IMR-90 (cell line): ENCODE data around the gene UMODL1. TPM values are rescaled to one million over a fixed set of nuclear protein-coding genes. Genes with fewer than 3 reads are reported as not detected.

Experiments used
- ATAC-seq: fragments of 200-7000 bp; cut with Tn5 transposase; 2 replicates; pipeline ENCODE4 v1.9.1; 2020; ENCODE audit warnings: low read depth, mild to moderate bottlenecking, moderate library complexity
- BruUV-seq: library from RNA; stranded (reverse); fragments of 400-500 nt; replicated peaks from 2 replicates; lab custom pipeline; 2021; lab: Mats Ljungman, UMichigan
- CTCF ChIA-PET: fragments of 300-600 bp; formaldehyde crosslinking; extraction: SDS; loops from one replicate; lab custom pipeline; 2021; ENCODE audit warnings: antibody characterized with exemption; lab: Yijun Ruan, JAX
- POLR2A ChIA-PET: fragments of 300-600 bp; sonication (Branson Sonifier 250); formaldehyde crosslinking; loops from one replicate; lab custom pipeline; 2022; ENCODE audit warnings: antibody characterized with exemption; ENCODE audit not compliant: unreplicated experiment; lab: Charles Lee
- DNase-seq: peaks from one replicate; pipeline ENCODE4 v3.0.0; 2013
- H2AFZ ChIP-seq: replicated peaks from 2 replicates; pipeline ENCODE3; 2013; ENCODE audit warnings: low read length, mild to moderate bottlenecking; ENCODE audit not compliant: poor library complexity
- H2AK5ac ChIP-seq: 2 replicates; pipeline ENCODE4 v1.6.1; 2013; ENCODE audit warnings: low read depth, low read length, inconsistent platforms
- H2AK9ac ChIP-seq: replicated peaks from 2 replicates; pipeline ENCODE3; 2013; ENCODE audit warnings: mild to moderate bottlenecking, low read depth, low read length, moderate library complexity; ENCODE audit not compliant: poor library complexity
- H2BK120ac ChIP-seq: 2 replicates; pipeline ENCODE4 v1.6.1; 2013; ENCODE audit warnings: low read depth, low read length, inconsistent platforms
- H2BK15ac ChIP-seq: 3 replicates; pipeline ENCODE4 v1.6.1; 2013; ENCODE audit warnings: low read depth, low read length, inconsistent platforms
- H2BK20ac ChIP-seq: 2 replicates; pipeline ENCODE4 v1.6.1; 2013; ENCODE audit warnings: low read depth, mild to moderate bottlenecking, inconsistent platforms, low read length, moderate library complexity
- H2BK5ac ChIP-seq: 2 replicates; pipeline ENCODE4 v1.6.1; 2013; ENCODE audit warnings: mild to moderate bottlenecking, low read depth, low read length, inconsistent platforms; ENCODE audit not compliant: poor library complexity, severe bottlenecking
- H3K14ac ChIP-seq: replicated peaks from 2 replicates; pipeline ENCODE4 v1.6.1; 2013; ENCODE audit warnings: low read depth, low read length, inconsistent platforms
- H3K18ac ChIP-seq: 2 replicates; pipeline ENCODE4 v1.6.1; 2013; ENCODE audit warnings: low read depth, low read length, control low read depth
- H3K23ac ChIP-seq: 2 replicates; pipeline ENCODE4 v1.6.1; 2013; ENCODE audit warnings: low read depth, low read length, inconsistent platforms
- H3K27ac ChIP-seq: 2 replicates; pipeline ENCODE4 v1.5.1; 2013; ENCODE audit warnings: mild to moderate bottlenecking, control low read depth, low read length; ENCODE audit not compliant: insufficient read depth
- H3K27me3 ChIP-seq: 2 replicates; pipeline ENCODE4 v1.6.1; 2013; ENCODE audit warnings: low read length; ENCODE audit not compliant: control insufficient read depth, insufficient read depth
- H3K36me3 ChIP-seq: 2 replicates; pipeline ENCODE4 v1.6.1; 2013; ENCODE audit warnings: low read length, mixed read lengths; ENCODE audit not compliant: control insufficient read depth, insufficient read depth
- H3K4ac ChIP-seq: 2 replicates; pipeline ENCODE4 v1.6.1; 2013; ENCODE audit warnings: low read depth, low read length, inconsistent platforms
- H3K4me1 ChIP-seq: 2 replicates; pipeline ENCODE4 v1.6.1; 2013; ENCODE audit warnings: low read length, mixed read lengths; ENCODE audit not compliant: control insufficient read depth, insufficient read depth
- H3K4me2 ChIP-seq: 2 replicates; pipeline ENCODE4 v1.6.1; 2013; ENCODE audit warnings: low read depth, mild to moderate bottlenecking, control low read depth, low read length, moderate library complexity
- H3K4me3 ChIP-seq: 2 replicates; pipeline ENCODE4 v1.5.1; 2013; ENCODE audit warnings: low read depth, mild to moderate bottlenecking, control low read depth, low read length, moderate library complexity; ENCODE audit not compliant: insufficient read depth
- H3K56ac ChIP-seq: 2 replicates; pipeline ENCODE4 v1.6.1; 2013; ENCODE audit warnings: low read length, inconsistent platforms; ENCODE audit not compliant: insufficient read depth; ENCODE audit errors: extremely low read depth
- H3K79me1 ChIP-seq, 2 experiments: 2 replicates each; pipeline ENCODE4 v1.6.1; 2013; ENCODE audit warnings: low read length in 2 of 2, inconsistent platforms in 1 of 2, low read depth in 1 of 2
- H3K9ac ChIP-seq: 2 replicates; pipeline ENCODE4 v1.6.1; 2013; ENCODE audit warnings: low read depth, low read length, control low read depth
- H3K9me1 ChIP-seq: 2 replicates; pipeline ENCODE4 v1.6.1; 2013; ENCODE audit warnings: low read length, inconsistent platforms; ENCODE audit not compliant: insufficient read depth
- H3K9me3 ChIP-seq: 2 replicates; pipeline ENCODE4 v1.6.1; 2013; ENCODE audit warnings: low read length; ENCODE audit not compliant: control insufficient read depth, insufficient read depth
- H4K20me1 ChIP-seq: 2 replicates; pipeline ENCODE4 v1.6.1; 2013; ENCODE audit warnings: low read length, inconsistent platforms; ENCODE audit not compliant: insufficient read depth
- H4K5ac ChIP-seq: 2 replicates; pipeline ENCODE4 v1.6.1; 2013; ENCODE audit warnings: mild to moderate bottlenecking, low read depth, low read length, control low read depth
- H4K8ac ChIP-seq, 2 experiments: 2 replicates each; pipeline ENCODE4 v1.6.1; 2013; ENCODE audit warnings: low read depth in 2 of 2, low read length in 2 of 2, control low read depth in 1 of 2, inconsistent platforms in 1 of 2
- H4K91ac ChIP-seq: 2 replicates; pipeline ENCODE4 v1.6.1; 2013; ENCODE audit warnings: low read depth, low read length, inconsistent platforms; ENCODE audit not compliant: insufficient read depth
- BHLHE40 ChIP-seq: fragments of 150-350 bp; IDR thresholded peaks from 2 replicates; pipeline ENCODE4 v1.6.1; 2016; ENCODE audit warnings: mild to moderate bottlenecking, low read depth, low read length
- ELK1 ChIP-seq: fragments of 150-350 bp; IDR thresholded peaks from 2 replicates; pipeline ENCODE4 v1.6.1; 2016; ENCODE audit warnings: low read depth, mild to moderate bottlenecking, low read length, moderate library complexity, borderline replicate concordance
- MAZ ChIP-seq: IDR thresholded peaks from 2 replicates; pipeline ENCODE4 v1.6.1; 2012; ENCODE audit warnings: low read depth, mild to moderate bottlenecking, low read length, improper control_type of control experiment, moderate library complexity, borderline replicate concordance
- MXI1 ChIP-seq: IDR thresholded peaks from 2 replicates; pipeline ENCODE4 v1.6.1; 2012; ENCODE audit warnings: low read depth, mild to moderate bottlenecking, low read length, moderate library complexity, borderline replicate concordance
- NFE2L2 ChIP-seq: fragments of 150-350 bp; IDR thresholded peaks from 2 replicates; pipeline ENCODE4 v1.6.1; 2016; ENCODE audit warnings: low read depth, mild to moderate bottlenecking, low read length
- RAD21 ChIP-seq: IDR thresholded peaks from 2 replicates; pipeline ENCODE4 v1.6.1; 2012; ENCODE audit warnings: low read length, improper control_type of control experiment
- RCOR1 ChIP-seq: IDR thresholded peaks from 2 replicates; pipeline ENCODE4 v1.6.1; 2012; ENCODE audit warnings: mild to moderate bottlenecking, low read length, improper control_type of control experiment; ENCODE audit not compliant: insufficient replicate concordance
- SMC3 ChIP-seq: fragments of 150-350 bp; IDR thresholded peaks from 2 replicates; pipeline ENCODE4 v1.6.1; 2016; ENCODE audit warnings: low read depth, mild to moderate bottlenecking, antibody characterized with exemption, low read length, moderate library complexity
- WGBS, 2 experiments: methylation state at CpG; one replicate each; pipeline versions ENCODE4 v1.1.5 to v1.1.7; 2013; ENCODE audit warnings: missing lambda C conversion rate in 2 of 2; ENCODE audit not compliant: insufficient read length in 1 of 2; ENCODE audit errors: extremely low coverage in 2 of 2; 5-methylcytosine and 5-hydroxymethylcytosine counted together
- dilution Hi-C: fragments of 300-500 bp; cut with HindIII; formaldehyde crosslinking; loops from one replicate; pipeline ENCODE4 v1.14.3; 2018; ENCODE audit warnings: low sequenced_read_pairs; ENCODE audit not compliant: unreplicated experiment
- in situ Hi-C: fragments of 300-500 bp; cut with MboI; formaldehyde crosslinking; loops from 3 replicates; pipeline ENCODE4 v1.14.3; 2019; ENCODE audit warnings: low sequenced_read_pairs, inconsistent platforms, mixed read lengths
- intact Hi-C: fragments of 100-400 bp; cut with micrococcal nuclease; formaldehyde crosslinking; loops from 2 replicates; pipeline ENCODE4 v1.10.0; 2022
- polyA plus RNA-seq, 3 experiments: library from polyadenylated mRNA; depleted of rRNA; stranded (reverse); fragments of >200 nt; gene quantifications; 2 replicates each; pipeline ENCODE4 v1.2.3, GENCODE V29; 2012; ENCODE audit warnings: low replicate concordance in 1 of 3
- total RNA-seq: library from RNA; depleted of rRNA; stranded (reverse); fragments of >200 nt; gene quantifications from 2 replicates; pipeline ENCODE4 v1.2.3, GENCODE V29; 2012

Gene UMODL1
- total and polyA plus RNA-seq, 2 of the 4 experiments (the other 2 are of a cell fraction): 0.02 TPM; not detected in 1

- TF ChIP-seq MAZ: no peak
- TF ChIP-seq RCOR1: no peak
- TF ChIP-seq SMC3: no peak
- TF ChIP-seq ELK1: no peak
- TF ChIP-seq BHLHE40: no peak
- no peak for TF ChIP-seq NFE2L2
- TF ChIP-seq RAD21: no peak
- TF ChIP-seq MXI1: no peak
- Histone ChIP-seq H2BK5ac (no peak overlapping the region), H3K4me2 (no peak overlapping the region), H3K9me3 (no peaks in the 10 kb centered on the region), H4K5ac (no peak overlapping the region), H3K4ac (no peak overlapping the region; the same call in 1 of the 2 replicates), H2BK120ac (no peak overlapping the region), H2AFZ (no peak overlapping the region), H3K27ac (no peak overlapping the region), H3K4me1 (peaks cover 3% of the 10 kb centered on the region), H3K56ac (no peak overlapping the region), H4K91ac (no peak overlapping the region), H4K8ac (no peak overlapping the region), H3K36me3 (no peaks in the 10 kb centered on the region), H3K4me3 (no peak overlapping the region), H2AK5ac (no peak overlapping the region; the same call in 1 of the 2 replicates), H3K23ac (no peak overlapping the region), H3K27me3 (no peaks in the 10 kb centered on the region), H3K79me1 (no peaks in the 10 kb centered on the region), H4K20me1 (no peaks in the 10 kb centered on the region), H2BK15ac (0 out of 3 replicates have a peak overlapping the region, but pooled peaks have one; percentile 11), H2BK20ac (0 out of 2 replicates have a peak overlapping the region, but pooled peaks have one; percentile 8), H3K9ac (no peak overlapping the region), H3K18ac (peak overlapping the region; percentile 24; the same call in 1 of the 2 replicates), H3K9me1 (peaks cover 5% of the 10 kb centered on the region), H3K14ac (no peak overlapping the region; the same call in 1 of the 2 replicates), H2AK9ac (no peak overlapping the region)
- intact Hi-C loops: no loop called here
- CTCF ChIA-PET: no interaction called here
- WGBS, 2 experiments: 96% methylated on average over 4 of the region's 5 CpGs; no CpG with 5 or more reads in 1 of the 2 experiments
- dilution Hi-C loops: no loop called here
- in situ Hi-C loops: no loop called here
- BruUV-seq: no TSS peak
- POLR2A ChIA-PET: no interaction called here
- DNase-seq (no peak), ATAC-seq (no peak)
Observed at GRCh38 chr21:42102526-42102925, 31.4 kb downstream of the UMODL1 start.
